ENCODE measurements around the gene F13A1.

DNA sequence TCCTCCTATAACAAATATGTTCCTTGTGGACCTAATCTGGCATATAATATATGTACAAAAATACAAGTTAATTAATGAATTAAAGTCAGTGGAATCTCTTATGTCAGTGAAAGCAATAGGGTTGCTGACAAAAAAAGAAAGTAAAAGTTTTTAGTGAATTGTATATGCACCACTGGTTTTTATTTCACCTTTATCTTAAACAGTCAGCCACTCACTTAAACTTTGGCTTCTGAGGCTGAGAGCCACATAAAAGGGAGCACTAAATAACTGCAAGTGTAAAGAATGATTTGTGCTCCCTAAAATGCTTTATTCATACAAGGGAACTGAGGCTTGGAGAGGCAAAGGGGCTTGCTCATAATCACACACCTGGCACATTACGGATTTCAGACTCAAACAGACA is 9.9 kb upstream of the F13A1 start:
- no peak for TF ChIP-seq EZH2phosphoT487 (IDR thresholded peaks at IDR 0.05; ENCODE audit: insufficient read depth, low read depth)
- TF ChIP-seq EZH2 (IDR thresholded peaks at IDR 0.05; ENCODE audit: insufficient read depth, poor library complexity, severe bottlenecking) = no peak
